Spleen (tissue), 7 donors: Measurements from ENCODE around the gene LSS.

Experiments used
- POLR2AphosphoS5 ChIP-seq, 3 donors: sonication (generic); formaldehyde crosslinking; IDR thresholded peaks; one replicate each; pipeline ENCODE4 v1.5.1; 2017; ENCODE audit warnings: antibody characterized with exemption in 3 of 3
- TF ChIP-seq, protein P1 (sequence below), 11 experiments: fragments of 200-600 bp in 7 of 11; fragments of 450-650 bp in 4 of 11; sonication (generic) in 4 of 11; IDR thresholded peaks in 8 of 11; conservative IDR thresholded peaks in 3 of 11; 1 replicate in 7 of 11; 2 replicates in 4 of 11; pipeline versions ENCODE4 v1.4.0 to v1.8.0; 2016 to 2021; ENCODE audit warnings: antibody characterized with exemption in 11 of 11, inconsistent platforms in 4 of 11, mild to moderate bottlenecking in 1 of 11
- donor health status: DM: no; HTN: no; CAD: no; lungs with moderate emphysema.
- donor health status: DM: no; HTN: no; CAD: no.
- donor health status: DM: no; HTN: no; CAD: no.

DNA sequence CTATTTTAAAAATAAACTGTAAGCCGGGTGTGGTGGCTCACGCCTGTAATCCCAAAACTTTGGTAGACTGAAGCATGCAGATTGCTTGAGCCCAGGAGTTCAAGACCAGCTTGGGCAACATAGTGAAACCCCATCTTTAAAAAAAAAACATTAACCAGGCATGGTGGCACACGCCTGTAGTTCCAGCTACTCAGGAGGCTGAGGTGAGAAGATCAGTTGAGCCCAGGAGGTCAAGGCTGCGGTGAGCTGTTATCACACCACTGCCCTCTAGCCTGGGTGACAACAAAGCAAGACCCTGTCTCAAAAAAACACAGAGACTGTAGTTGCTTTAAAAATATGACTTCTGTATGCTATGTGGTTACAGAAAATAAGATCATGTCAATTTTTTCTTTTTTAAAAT lies 24.3 kb upstream of the LSS start:
- TF ChIP-seq, protein P1, sequence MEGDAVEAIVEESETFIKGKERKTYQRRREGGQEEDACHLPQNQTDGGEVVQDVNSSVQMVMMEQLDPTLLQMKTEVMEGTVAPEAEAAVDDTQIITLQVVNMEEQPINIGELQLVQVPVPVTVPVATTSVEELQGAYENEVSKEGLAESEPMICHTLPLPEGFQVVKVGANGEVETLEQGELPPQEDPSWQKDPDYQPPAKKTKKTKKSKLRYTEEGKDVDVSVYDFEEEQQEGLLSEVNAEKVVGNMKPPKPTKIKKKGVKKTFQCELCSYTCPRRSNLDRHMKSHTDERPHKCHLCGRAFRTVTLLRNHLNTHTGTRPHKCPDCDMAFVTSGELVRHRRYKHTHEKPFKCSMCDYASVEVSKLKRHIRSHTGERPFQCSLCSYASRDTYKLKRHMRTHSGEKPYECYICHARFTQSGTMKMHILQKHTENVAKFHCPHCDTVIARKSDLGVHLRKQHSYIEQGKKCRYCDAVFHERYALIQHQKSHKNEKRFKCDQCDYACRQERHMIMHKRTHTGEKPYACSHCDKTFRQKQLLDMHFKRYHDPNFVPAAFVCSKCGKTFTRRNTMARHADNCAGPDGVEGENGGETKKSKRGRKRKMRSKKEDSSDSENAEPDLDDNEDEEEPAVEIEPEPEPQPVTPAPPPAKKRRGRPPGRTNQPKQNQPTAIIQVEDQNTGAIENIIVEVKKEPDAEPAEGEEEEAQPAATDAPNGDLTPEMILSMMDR (IDR thresholded peaks at IDR 0.05 in 8 of 11, conservative IDR thresholded peaks at IDR 0.05 in 3 of 11) = no peak
- TF ChIP-seq POLR2AphosphoS5 (IDR thresholded peaks at IDR 0.05) = no peak
